ENCODE data around the gene MAN1C1.
A peak's percentile ranks its signal among the peaks of the same experiment; 100 is the strongest.

MAN1C1 gene

DNA sequence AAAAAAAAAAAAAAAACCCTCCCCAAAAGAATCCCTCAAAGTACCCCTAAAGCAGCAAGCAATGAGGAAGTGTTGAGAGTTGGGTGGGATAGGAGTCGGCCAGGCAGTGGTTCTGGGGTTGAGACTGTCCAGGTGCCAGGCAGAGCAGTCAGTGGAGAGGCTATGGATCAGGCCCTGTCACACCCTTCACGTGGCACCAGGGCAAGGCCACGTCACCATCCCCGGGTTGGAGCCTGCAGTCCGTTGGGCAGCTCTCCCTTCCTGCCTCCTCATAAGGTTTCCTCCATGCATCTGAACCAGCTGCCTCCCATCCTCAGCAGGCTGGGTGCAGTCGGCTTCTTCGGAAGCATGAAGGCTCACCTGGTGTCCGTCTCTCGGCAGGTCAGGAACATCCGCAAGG, 146.9 kb downstream of the MAN1C1 start:
- TF ChIP-seq FOXM1 (IDR thresholded peaks at IDR 0.05; ENCODE audit: borderline replicate concordance, low read depth) (no peak), TCF12 (IDR thresholded peaks at IDR 0.05; ENCODE audit: low read depth) (no peak), CEBPB (IDR thresholded peaks at IDR 0.05) (no peak)

DNA sequence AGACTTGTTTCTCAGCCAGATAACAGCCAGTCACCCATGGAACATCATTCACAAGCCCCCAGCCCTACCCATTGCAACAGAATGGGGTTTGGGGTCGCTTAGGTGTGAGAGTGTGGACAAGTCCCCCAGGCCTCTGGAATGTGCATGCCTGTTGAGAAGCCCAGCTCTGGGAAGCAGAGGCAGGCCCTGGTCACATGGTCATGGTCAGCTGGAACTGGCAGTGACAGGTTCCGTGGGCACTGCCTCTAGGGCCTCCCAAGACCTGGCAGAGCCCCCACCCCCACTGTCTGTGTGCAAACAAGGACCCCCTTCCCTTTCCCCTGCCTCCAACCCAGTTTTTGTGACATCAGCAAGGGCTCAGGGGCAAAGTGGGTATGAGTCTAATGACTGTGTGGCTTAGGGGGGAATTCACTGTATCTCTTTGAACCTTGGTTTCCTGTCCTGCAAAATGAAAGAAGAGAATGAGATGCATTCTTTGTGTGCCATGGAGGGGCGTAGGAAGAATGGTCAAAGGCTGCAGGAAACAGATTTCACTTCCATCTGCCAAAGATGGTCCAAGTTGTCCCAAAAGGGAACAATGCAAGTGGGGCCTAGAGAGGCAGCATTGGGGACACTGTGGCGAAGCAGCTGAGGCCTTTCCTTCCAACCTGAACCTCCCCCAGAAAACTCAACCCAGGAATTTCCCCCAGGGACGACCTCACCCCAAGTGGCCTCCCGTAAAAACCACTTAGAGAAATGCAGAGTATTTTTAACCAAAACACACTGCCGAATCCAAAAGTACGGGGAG, 148.7 kb downstream of the MAN1C1 start:
- TF ChIP-seq CEBPB (IDR thresholded peaks at IDR 0.05), result no peak
- TF ChIP-seq, protein P1, sequence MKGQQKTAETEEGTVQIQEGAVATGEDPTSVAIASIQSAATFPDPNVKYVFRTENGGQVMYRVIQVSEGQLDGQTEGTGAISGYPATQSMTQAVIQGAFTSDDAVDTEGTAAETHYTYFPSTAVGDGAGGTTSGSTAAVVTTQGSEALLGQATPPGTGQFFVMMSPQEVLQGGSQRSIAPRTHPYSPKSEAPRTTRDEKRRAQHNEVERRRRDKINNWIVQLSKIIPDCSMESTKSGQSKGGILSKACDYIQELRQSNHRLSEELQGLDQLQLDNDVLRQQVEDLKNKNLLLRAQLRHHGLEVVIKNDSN (IDR thresholded peaks at IDR 0.05), result 0 out of 2 replicates have a peak, but pooled peaks have one; percentile 44

DNA sequence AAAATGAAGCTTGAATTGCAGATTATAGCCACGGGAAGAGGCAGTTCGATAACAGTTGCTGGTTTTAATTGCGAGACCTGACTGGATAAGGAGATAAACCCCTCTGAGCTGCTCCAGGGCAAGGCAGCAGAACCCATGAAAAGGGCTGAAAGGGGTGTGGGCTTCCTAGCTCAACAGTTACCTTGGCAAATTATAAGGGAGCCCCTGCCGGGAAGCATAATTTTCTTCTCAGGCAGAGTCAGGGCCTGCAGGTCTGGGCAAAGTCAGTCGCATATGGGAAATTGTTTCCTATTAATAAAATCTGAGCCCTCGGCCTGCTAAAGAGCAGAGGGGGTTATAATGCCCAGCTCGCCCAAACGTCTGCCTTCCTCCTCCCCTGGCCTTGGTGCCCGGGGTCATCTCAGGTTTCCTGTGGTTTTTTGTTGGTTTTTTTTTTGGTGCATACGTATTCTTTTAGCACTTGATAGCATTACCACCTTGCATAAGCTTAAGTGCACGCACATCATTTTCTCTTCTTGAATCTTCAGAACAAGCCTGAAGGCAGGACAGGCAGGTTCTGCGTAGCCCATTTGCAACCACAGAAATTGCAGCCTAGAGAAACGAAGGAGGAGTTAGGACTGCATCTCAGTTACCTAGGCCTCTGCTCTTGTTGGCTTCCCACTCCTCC, 149.5 kb downstream of the MAN1C1 start:
- TF ChIP-seq NFIC (IDR thresholded peaks at IDR 0.05), result no peak
- no peak for TF ChIP-seq EP300 (IDR thresholded peaks at IDR 0.05; ENCODE audit: borderline replicate concordance)
- TF ChIP-seq YY1 (IDR thresholded peaks at IDR 0.05; ENCODE audit: low read depth), result no peak
- TF ChIP-seq EGR1 (IDR thresholded peaks at IDR 0.05), result no peak
- no peak for TF ChIP-seq TEAD4 (IDR thresholded peaks at IDR 0.05)
- no peak for TF ChIP-seq CEBPB (IDR thresholded peaks at IDR 0.05)
- TF ChIP-seq, protein P2, sequence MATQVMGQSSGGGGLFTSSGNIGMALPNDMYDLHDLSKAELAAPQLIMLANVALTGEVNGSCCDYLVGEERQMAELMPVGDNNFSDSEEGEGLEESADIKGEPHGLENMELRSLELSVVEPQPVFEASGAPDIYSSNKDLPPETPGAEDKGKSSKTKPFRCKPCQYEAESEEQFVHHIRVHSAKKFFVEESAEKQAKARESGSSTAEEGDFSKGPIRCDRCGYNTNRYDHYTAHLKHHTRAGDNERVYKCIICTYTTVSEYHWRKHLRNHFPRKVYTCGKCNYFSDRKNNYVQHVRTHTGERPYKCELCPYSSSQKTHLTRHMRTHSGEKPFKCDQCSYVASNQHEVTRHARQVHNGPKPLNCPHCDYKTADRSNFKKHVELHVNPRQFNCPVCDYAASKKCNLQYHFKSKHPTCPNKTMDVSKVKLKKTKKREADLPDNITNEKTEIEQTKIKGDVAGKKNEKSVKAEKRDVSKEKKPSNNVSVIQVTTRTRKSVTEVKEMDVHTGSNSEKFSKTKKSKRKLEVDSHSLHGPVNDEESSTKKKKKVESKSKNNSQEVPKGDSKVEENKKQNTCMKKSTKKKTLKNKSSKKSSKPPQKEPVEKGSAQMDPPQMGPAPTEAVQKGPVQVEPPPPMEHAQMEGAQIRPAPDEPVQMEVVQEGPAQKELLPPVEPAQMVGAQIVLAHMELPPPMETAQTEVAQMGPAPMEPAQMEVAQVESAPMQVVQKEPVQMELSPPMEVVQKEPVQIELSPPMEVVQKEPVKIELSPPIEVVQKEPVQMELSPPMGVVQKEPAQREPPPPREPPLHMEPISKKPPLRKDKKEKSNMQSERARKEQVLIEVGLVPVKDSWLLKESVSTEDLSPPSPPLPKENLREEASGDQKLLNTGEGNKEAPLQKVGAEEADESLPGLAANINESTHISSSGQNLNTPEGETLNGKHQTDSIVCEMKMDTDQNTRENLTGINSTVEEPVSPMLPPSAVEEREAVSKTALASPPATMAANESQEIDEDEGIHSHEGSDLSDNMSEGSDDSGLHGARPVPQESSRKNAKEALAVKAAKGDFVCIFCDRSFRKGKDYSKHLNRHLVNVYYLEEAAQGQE (IDR thresholded peaks at IDR 0.05; ENCODE audit: low read depth), result no peak
- no peak for TF ChIP-seq RAD21 (IDR thresholded peaks at IDR 0.05; ENCODE audit: low read depth)
- no peak for TF ChIP-seq ZBTB7A (IDR thresholded peaks at IDR 0.05; ENCODE audit: low read depth)
- no peak for TF ChIP-seq FOXM1 (IDR thresholded peaks at IDR 0.05; ENCODE audit: borderline replicate concordance, low read depth)
- TF ChIP-seq TCF12 (IDR thresholded peaks at IDR 0.05; ENCODE audit: low read depth), result no peak
- no peak for TF ChIP-seq CREB1 (IDR thresholded peaks at IDR 0.05; ENCODE audit: low read depth)
- no peak for TF ChIP-seq TAF1 (IDR thresholded peaks at IDR 0.05; ENCODE audit: low read depth)
- TF ChIP-seq, protein P3, sequence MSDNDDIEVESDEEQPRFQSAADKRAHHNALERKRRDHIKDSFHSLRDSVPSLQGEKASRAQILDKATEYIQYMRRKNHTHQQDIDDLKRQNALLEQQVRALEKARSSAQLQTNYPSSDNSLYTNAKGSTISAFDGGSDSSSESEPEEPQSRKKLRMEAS (IDR thresholded peaks at IDR 0.05), result no peak
- TF ChIP-seq, protein P1 (IDR thresholded peaks at IDR 0.05), result no peak

DNA sequence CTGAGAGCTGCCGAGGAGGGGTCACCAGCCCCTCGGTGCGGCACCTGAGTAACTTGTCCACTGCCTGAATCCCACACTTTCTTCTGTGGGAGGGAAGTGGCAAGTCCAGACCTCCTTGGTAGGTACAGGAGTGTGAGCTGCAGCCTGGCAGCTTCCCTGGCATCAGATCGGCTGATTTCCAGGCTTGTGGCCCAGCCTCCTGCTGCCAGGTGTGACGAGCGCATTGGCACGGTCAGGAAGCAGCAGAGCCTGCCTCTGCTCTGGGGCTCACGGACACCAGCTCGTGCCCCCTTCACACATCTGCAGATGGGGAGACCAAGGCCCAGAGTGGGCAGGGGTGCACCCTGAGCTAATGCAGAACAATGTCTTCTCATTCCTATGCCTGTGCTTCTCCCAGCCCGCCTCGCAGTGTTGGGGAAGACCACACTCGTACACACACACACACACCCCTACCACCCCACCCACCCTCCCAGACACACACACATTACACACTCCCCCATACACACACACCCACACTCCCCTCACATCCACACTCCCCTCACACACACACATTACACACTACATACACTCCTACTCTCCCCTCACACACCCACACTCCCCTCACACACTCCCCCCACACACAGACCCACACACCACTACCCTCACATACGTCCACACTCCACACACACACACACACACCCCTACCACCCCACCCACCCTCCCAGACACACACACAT, 150.3 kb downstream of the MAN1C1 start:
- TF ChIP-seq CEBPB (IDR thresholded peaks at IDR 0.05) (no peak), ZBTB7A (IDR thresholded peaks at IDR 0.05; ENCODE audit: low read depth) (no peak), FOXM1 (IDR thresholded peaks at IDR 0.05; ENCODE audit: borderline replicate concordance, low read depth) (no peak), EGR1 (IDR thresholded peaks at IDR 0.05) (no peak)
- TF ChIP-seq, protein P1 (IDR thresholded peaks at IDR 0.05), result no peak

DNA sequence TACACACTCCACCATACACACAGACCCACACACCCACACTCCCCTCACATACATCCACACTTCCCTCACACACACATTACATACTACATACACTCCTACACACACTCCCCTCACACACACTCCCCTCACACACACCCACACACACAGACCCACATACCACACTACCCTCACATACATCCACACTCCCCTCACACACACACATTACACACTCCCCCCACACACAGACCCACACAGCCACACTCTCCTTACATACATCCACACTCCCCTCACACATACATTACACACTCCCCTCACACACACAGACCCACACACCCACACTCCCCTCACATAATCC, 150.8 kb downstream of the MAN1C1 start:
- TF ChIP-seq TCF12 (IDR thresholded peaks at IDR 0.05; ENCODE audit: low read depth) (no peak), EP300 (IDR thresholded peaks at IDR 0.05; ENCODE audit: borderline replicate concordance) (no peak), EGR1 (IDR thresholded peaks at IDR 0.05) (no peak), TAF1 (IDR thresholded peaks at IDR 0.05; ENCODE audit: low read depth) (no peak), ZBTB7A (IDR thresholded peaks at IDR 0.05; ENCODE audit: low read depth) (no peak), CREB1 (IDR thresholded peaks at IDR 0.05; ENCODE audit: low read depth) (no peak), NFIC (IDR thresholded peaks at IDR 0.05) (no peak), TEAD4 (IDR thresholded peaks at IDR 0.05) (no peak), CEBPB (IDR thresholded peaks at IDR 0.05) (no peak), RAD21 (IDR thresholded peaks at IDR 0.05; ENCODE audit: low read depth) (no peak), YY1 (IDR thresholded peaks at IDR 0.05; ENCODE audit: low read depth) (no peak)
- TF ChIP-seq, protein P3 (IDR thresholded peaks at IDR 0.05), result no peak
- TF ChIP-seq, protein P2 (IDR thresholded peaks at IDR 0.05; ENCODE audit: low read depth), result no peak
- TF ChIP-seq, protein P1 (IDR thresholded peaks at IDR 0.05), result no peak
